Osteoblast (primary cell): ENCODE measurements around the gene FXYD5. TPM values are rescaled to one million over a fixed set of nuclear protein-coding genes. Genes with fewer than 3 reads are reported as not detected.

Source experiments
- DNase-seq: peaks from one replicate; pipeline ENCODE4 v3.0.0; 2011; ENCODE audit warnings: low spot score, mixed read lengths; ENCODE audit not compliant: insufficient read length; ENCODE audit errors: missing footprints
- H2AFZ ChIP-seq: 2 replicates; pipeline ENCODE4 v1.6.0; 2011; ENCODE audit warnings: mild to moderate bottlenecking, low read length
- H3K27ac ChIP-seq: 2 replicates; pipeline ENCODE4 v1.5.1; 2011; ENCODE audit warnings: mild to moderate bottlenecking, low read depth, low read length, moderate library complexity
- H3K27me3 ChIP-seq: 2 replicates; pipeline ENCODE4 v1.6.0; 2012; ENCODE audit warnings: mild to moderate bottlenecking, control low read depth, inconsistent platforms, low read length, moderate library complexity; ENCODE audit not compliant: insufficient read depth
- H3K36me3 ChIP-seq: 2 replicates; pipeline ENCODE4 v1.5.1; 2011; ENCODE audit warnings: mild to moderate bottlenecking, low read length, control low read depth, moderate library complexity; ENCODE audit not compliant: insufficient read depth
- H3K4me1 ChIP-seq: 2 replicates; pipeline ENCODE4 v1.5.1; 2011; ENCODE audit warnings: mild to moderate bottlenecking, low read length, control low read depth, moderate library complexity; ENCODE audit not compliant: insufficient read depth
- H3K4me2 ChIP-seq: 2 replicates; pipeline ENCODE4 v1.6.0; 2011; ENCODE audit warnings: mild to moderate bottlenecking, low read length; ENCODE audit not compliant: insufficient read depth
- H3K4me3 ChIP-seq: fragments of 200-600 bp; sonication (generic); 3 replicates; pipeline ENCODE4 v1.5.1; 2012; ENCODE audit warnings: mild to moderate bottlenecking, low read length, inconsistent platforms; ENCODE audit not compliant: insufficient read depth
- H3K79me2 ChIP-seq: 2 replicates; pipeline ENCODE4 v1.6.0; 2012; ENCODE audit warnings: mild to moderate bottlenecking, low read length, control low read depth, inconsistent platforms; ENCODE audit not compliant: insufficient read depth
- H3K9me3 ChIP-seq: 2 replicates; pipeline ENCODE4 v1.5.1; 2011; ENCODE audit warnings: low read depth, low read length, control low read depth
- H4K20me1 ChIP-seq: 2 replicates; pipeline ENCODE4 v1.6.0; 2012; ENCODE audit warnings: mild to moderate bottlenecking, low read length, control low read depth; ENCODE audit not compliant: insufficient read depth
- CTCF ChIP-seq: IDR thresholded peaks from 2 replicates; pipeline ENCODE4 v1.5.1; 2011; ENCODE audit warnings: mild to moderate bottlenecking, low read depth, low read length, moderate library complexity; ENCODE audit errors: extremely low read depth
- total RNA-seq: library from RNA; depleted of rRNA; stranded (reverse); fragments of >200 nt; gene quantifications from 2 replicates; pipeline ENCODE4 v1.2.3, GENCODE V29; 2012

Gene FXYD5
- total RNA-seq, 1 donor, result 29.0 TPM

- no peak for TF ChIP-seq CTCF
- DNase-seq, result peak; percentile 77
- Histone ChIP-seq H3K9me3 (no peaks in the 10 kb centered on the region), H3K36me3 (no peaks in the 10 kb centered on the region), H3K4me1 (peaks cover 2% of the 10 kb centered on the region), H3K27me3 (no peaks in the 10 kb centered on the region), H2AFZ (no peak overlapping the region), H4K20me1 (no peaks in the 10 kb centered on the region), H3K4me2 (no peak overlapping the region), H3K4me3 (no peak overlapping the region), H3K27ac (no peak overlapping the region), H3K79me2 (no peaks in the 10 kb centered on the region)
Observed at GRCh38 chr19:35106898-35107541, 47.5 kb upstream of the FXYD5 start.

- Histone ChIP-seq H3K9me3 (no peaks in the 10 kb centered on the region), H3K79me2 (no peaks in the 10 kb centered on the region), H4K20me1 (no peaks in the 10 kb centered on the region), H3K4me2 (no peak overlapping the region), H3K27ac (no peak overlapping the region), H3K4me1 (peaks cover 2% of the 10 kb centered on the region), H3K36me3 (no peaks in the 10 kb centered on the region), H2AFZ (no peak overlapping the region), H3K4me3 (no peak overlapping the region), H3K27me3 (no peaks in the 10 kb centered on the region)
- no peak for TF ChIP-seq CTCF
- DNase-seq, result peak; percentile 90
Observed at GRCh38 chr19:35107545-35107944, 47.0 kb upstream of the FXYD5 start.

GRCh38 chr19:35108730-35109129 is 45.8 kb upstream of the FXYD5 start:
- no peak overlapping the region for H2AFZ ChIP-seq
- H3K36me3 ChIP-seq, result no peaks in the 10 kb centered on the region
- no peak for TF ChIP-seq CTCF
- H3K27ac ChIP-seq, result no peak overlapping the region
- H3K4me2 ChIP-seq, result no peak overlapping the region
- DNase-seq, result peak; percentile 47
- no peaks in the 10 kb centered on the region for H3K79me2 ChIP-seq
- H3K27me3 ChIP-seq, result no peaks in the 10 kb centered on the region
- no peaks in the 10 kb centered on the region for H4K20me1 ChIP-seq
- peaks cover 2% of the 10 kb centered on the region for H3K4me1 ChIP-seq
- no peak overlapping the region for H3K4me3 ChIP-seq
- no peaks in the 10 kb centered on the region for H3K9me3 ChIP-seq

GRCh38 chr19:35109395-35110112 is 45.0 kb upstream of the FXYD5 start:
- H3K4me3 ChIP-seq, result no peak overlapping the region
- no peak overlapping the region for H3K4me2 ChIP-seq
- H3K27ac ChIP-seq, result no peak overlapping the region
- H4K20me1 ChIP-seq, result no peaks in the 10 kb centered on the region
- H3K4me1 ChIP-seq, result peaks cover 2% of the 10 kb centered on the region
- no peak for DNase-seq
- no peaks in the 10 kb centered on the region for H3K36me3 ChIP-seq
- H3K27me3 ChIP-seq, result no peaks in the 10 kb centered on the region
- H2AFZ ChIP-seq, result no peak overlapping the region
- H3K79me2 ChIP-seq, result no peaks in the 10 kb centered on the region
- no peak for TF ChIP-seq CTCF
- H3K9me3 ChIP-seq, result no peaks in the 10 kb centered on the region
